RWPE2 (cell line): ENCODE measurements around the gene GALNT17.

Experiments
- ATAC-seq: fragments of 200-7000 bp; cut with Tn5 transposase; 3 replicates; pipeline ENCODE4 v1.9.1; 2021; ENCODE audit warnings: low read depth
- DNase-seq: peaks from one replicate; pipeline ENCODE4 v3.0.0-alpha.2; 2020; ENCODE audit warnings: low spot score
- H3K27ac ChIP-seq: fragments of 450-650 bp; 2 replicates; pipeline ENCODE4 v1.5.1; 2017; ENCODE audit warnings: mild to moderate bottlenecking; ENCODE audit not compliant: poor library complexity, severe bottlenecking
- H3K27me3 ChIP-seq: fragments of 250-450 bp; sonication (Bioruptor Pico); 2 replicates; pipeline ENCODE4 v1.5.1; 2021; ENCODE audit warnings: mild to moderate bottlenecking, moderate library complexity; ENCODE audit not compliant: insufficient read depth, poor library complexity, severe bottlenecking
- H3K36me3 ChIP-seq: fragments of 250-450 bp; sonication (Bioruptor Pico); 2 replicates; pipeline ENCODE4 v1.5.1; 2020; ENCODE audit warnings: low read depth, mild to moderate bottlenecking, moderate library complexity
- H3K4me1 ChIP-seq: fragments of 250-450 bp; sonication (Bioruptor Pico); 2 replicates; pipeline ENCODE4 v1.5.1; 2021; ENCODE audit warnings: mild to moderate bottlenecking, moderate library complexity; ENCODE audit not compliant: insufficient read depth, poor library complexity, severe bottlenecking
- H3K4me3 ChIP-seq: fragments of 250-450 bp; sonication (Bioruptor Pico); 2 replicates; pipeline ENCODE4 v1.5.1; 2021; ENCODE audit warnings: mild to moderate bottlenecking, moderate library complexity; ENCODE audit not compliant: severe bottlenecking
- H3K9me3 ChIP-seq: fragments of 250-450 bp; sonication (Bioruptor Pico); 2 replicates; pipeline ENCODE4 v1.5.1; 2021; ENCODE audit warnings: mild to moderate bottlenecking, moderate library complexity; ENCODE audit not compliant: severe bottlenecking
- TF ChIP-seq, protein P1 (sequence below): fragments of 450-650 bp; IDR thresholded peaks from one replicate; pipeline ENCODE4 v1.5.1; 2017; ENCODE audit warnings: mild to moderate bottlenecking, moderate library complexity; ENCODE audit not compliant: poor library complexity, severe bottlenecking

The GALNT17 gene

DNA sequence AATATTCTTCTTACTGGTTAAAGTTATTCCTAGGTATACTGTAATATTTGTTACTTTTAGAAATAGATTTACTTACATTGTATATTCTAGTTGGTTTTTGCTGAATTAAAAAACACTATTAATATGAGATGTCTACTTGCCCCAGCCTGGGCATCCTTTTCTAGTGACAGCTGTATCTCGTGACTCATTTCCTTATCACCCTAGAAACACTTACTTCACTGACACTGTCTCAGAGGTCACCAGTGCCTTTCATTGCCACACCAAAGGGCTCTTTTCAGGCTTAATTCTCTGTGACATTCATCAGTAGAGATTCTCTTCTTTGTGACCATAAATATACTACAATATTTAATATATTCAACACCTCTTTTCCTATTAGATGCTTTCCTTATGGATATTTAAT lies 194.7 kb downstream of the GALNT17 start:
- Histone ChIP-seq H3K27me3 (no peaks in the 10 kb centered on the region), H3K4me3 (no peak overlapping the region), H3K27ac (no peak overlapping the region), H3K36me3 (no peaks in the 10 kb centered on the region), H3K9me3 (no peaks in the 10 kb centered on the region), H3K4me1 (no peaks in the 10 kb centered on the region)
- TF ChIP-seq, protein P1, sequence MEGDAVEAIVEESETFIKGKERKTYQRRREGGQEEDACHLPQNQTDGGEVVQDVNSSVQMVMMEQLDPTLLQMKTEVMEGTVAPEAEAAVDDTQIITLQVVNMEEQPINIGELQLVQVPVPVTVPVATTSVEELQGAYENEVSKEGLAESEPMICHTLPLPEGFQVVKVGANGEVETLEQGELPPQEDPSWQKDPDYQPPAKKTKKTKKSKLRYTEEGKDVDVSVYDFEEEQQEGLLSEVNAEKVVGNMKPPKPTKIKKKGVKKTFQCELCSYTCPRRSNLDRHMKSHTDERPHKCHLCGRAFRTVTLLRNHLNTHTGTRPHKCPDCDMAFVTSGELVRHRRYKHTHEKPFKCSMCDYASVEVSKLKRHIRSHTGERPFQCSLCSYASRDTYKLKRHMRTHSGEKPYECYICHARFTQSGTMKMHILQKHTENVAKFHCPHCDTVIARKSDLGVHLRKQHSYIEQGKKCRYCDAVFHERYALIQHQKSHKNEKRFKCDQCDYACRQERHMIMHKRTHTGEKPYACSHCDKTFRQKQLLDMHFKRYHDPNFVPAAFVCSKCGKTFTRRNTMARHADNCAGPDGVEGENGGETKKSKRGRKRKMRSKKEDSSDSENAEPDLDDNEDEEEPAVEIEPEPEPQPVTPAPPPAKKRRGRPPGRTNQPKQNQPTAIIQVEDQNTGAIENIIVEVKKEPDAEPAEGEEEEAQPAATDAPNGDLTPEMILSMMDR: no peak
- DNase-seq: no peak
- no peak for ATAC-seq

- no peak overlapping the region for H3K27ac ChIP-seq
- H3K27me3 ChIP-seq: no peaks in the 10 kb centered on the region
- no peak overlapping the region for H3K4me3 ChIP-seq
- ATAC-seq (no peak), DNase-seq (no peak)
- H3K4me1 ChIP-seq: no peaks in the 10 kb centered on the region
- H3K36me3 ChIP-seq: no peaks in the 10 kb centered on the region
- H3K9me3 ChIP-seq: no peaks in the 10 kb centered on the region
- TF ChIP-seq, protein P1: no peak
Observed at GRCh38 chr7:71327946-71328345, 196.0 kb downstream of the GALNT17 start.

GRCh38 chr7:71329030-71329660 lies 197.2 kb downstream of the GALNT17 start:
- no peaks in the 10 kb centered on the region for H3K27me3 ChIP-seq
- ATAC-seq (no peak), DNase-seq (no peak)
- no peaks in the 10 kb centered on the region for H3K4me1 ChIP-seq
- no peak overlapping the region for H3K27ac ChIP-seq
- TF ChIP-seq, protein P1: no peak
- no peaks in the 10 kb centered on the region for H3K9me3 ChIP-seq
- no peak overlapping the region for H3K4me3 ChIP-seq
- H3K36me3 ChIP-seq: no peaks in the 10 kb centered on the region

GRCh38 chr7:71332207-71332606 lies 200.3 kb downstream of the GALNT17 start:
- H3K36me3 ChIP-seq: no peaks in the 10 kb centered on the region
- no peaks in the 10 kb centered on the region for H3K4me1 ChIP-seq
- ATAC-seq (no peak), DNase-seq (no peak)
- TF ChIP-seq, protein P1: no peak
- H3K27me3 ChIP-seq: no peaks in the 10 kb centered on the region
- no peak overlapping the region for H3K27ac ChIP-seq
- no peak overlapping the region for H3K4me3 ChIP-seq
- H3K9me3 ChIP-seq: no peaks in the 10 kb centered on the region

- Histone ChIP-seq H3K36me3 (no peaks in the 10 kb centered on the region), H3K9me3 (no peaks in the 10 kb centered on the region)
- no peak for ATAC-seq
Observed at GRCh38 chr7:71334541-71334940, 202.6 kb downstream of the GALNT17 start.

More at GRCh38 chr7:71334541-71334940, 202.6 kb downstream of the GALNT17 start:
- no peak for DNase-seq
- H3K27ac ChIP-seq: no peak overlapping the region
- TF ChIP-seq, protein P1: no peak
- H3K27me3 ChIP-seq: no peaks in the 10 kb centered on the region
- H3K4me1 ChIP-seq: no peaks in the 10 kb centered on the region
- no peak overlapping the region for H3K4me3 ChIP-seq
